Measurements from ENCODE around the gene PNCK. TPM values are rescaled to one million over a fixed set of nuclear protein-coding genes. Genes with fewer than 3 reads are reported as not detected.

The PNCK gene
- total and polyA plus RNA-seq, 10 of the 15 experiments (the other 5 are each of a cell fraction or from before 2014, with no cell fraction given): 0.21 to 0.67 (median 0.54) TPM; not detected in 7

DNA sequence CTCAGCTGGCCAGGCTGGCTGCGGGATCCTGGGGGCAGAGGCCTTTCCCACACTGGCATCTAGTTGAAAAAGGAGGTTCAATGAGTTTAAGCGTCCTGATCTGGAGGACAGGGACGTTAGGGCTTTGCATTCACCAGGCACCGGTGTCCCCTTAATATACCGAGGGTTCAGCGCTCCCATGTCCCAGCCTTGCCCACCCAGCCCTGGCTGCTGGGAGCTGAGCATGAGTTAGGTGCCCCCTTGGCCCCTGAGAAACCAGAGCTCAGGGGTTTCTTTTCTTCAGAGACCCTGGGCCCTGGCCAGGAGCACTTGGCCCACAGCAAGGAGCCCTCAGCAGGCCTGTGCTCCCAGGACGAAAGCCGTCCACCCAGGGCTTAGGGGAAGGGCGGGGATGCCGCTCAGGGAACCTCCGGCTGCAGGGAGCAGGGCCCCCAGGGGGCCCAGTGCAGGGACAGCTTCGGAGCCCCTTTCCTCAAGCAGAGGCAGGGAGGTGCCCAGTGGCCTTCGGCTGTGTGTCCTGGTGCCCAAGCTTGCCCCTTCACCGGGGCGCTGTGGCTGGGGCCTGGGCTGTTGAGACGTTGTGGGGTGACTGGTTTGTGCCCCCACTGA lies 47.5 kb downstream of the PNCK start:
- SMC1A ChIA-PET (ENCODE audit: uncharacterized antibody, unreplicated experiment): no interaction called here
- no peaks in the 10 kb centered on the region for H3K79me2 ChIP-seq (ENCODE audit: control insufficient read depth, insufficient read depth, low read length)
- no peak overlapping the region for H3K4me2 ChIP-seq (ENCODE audit: control insufficient read depth, insufficient read depth)
- FAIRE-seq (no peak), DNase-seq (ENCODE audit: low read depth, low spot score) (no peak), ATAC-seq (no peak)
- RAD21 ChIA-PET (ENCODE audit: unreplicated experiment): no interaction called here
- no peaks in the 10 kb centered on the region; a peak in 3 of 4 replicates for H3K27me3 ChIP-seq (replicated peaks in 1 of 2; ENCODE audit: control insufficient read depth in 2 of 2, insufficient read depth in 2 of 2, low read length in 1 of 2)
- H3K9me3 ChIP-seq (replicated peaks; ENCODE audit: control insufficient read depth, insufficient read depth, low read length): no peaks in the 10 kb centered on the region; the same call in 2 of the 3 replicates
- in situ Hi-C loops (cut with MboI) (no loop called here), intact Hi-C loops (cut with micrococcal nuclease; ENCODE audit: unreplicated experiment) (no loop called here)
- POLR2A ChIA-PET: no interaction called here
- no peak overlapping the region for H3K27ac ChIP-seq (ENCODE audit: control insufficient read depth, insufficient read depth)
- no peak overlapping the region for H3K9ac ChIP-seq (ENCODE audit: control insufficient read depth, insufficient read depth, low read length)
- 31% methylated on average over 15 of the region's 16 CpGs for WGBS (ENCODE audit: insufficient coverage, insufficient replicate concordance, low lambda C conversion rate, missing lambda C conversion rate)
- no peak for TF ChIP-seq DPF2 (IDR thresholded peaks at IDR 0.05)
- no peak for TF ChIP-seq ATF3 (IDR thresholded peaks at IDR 0.05; ENCODE audit: borderline replicate concordance, extremely low read depth, low read depth, low read length)
- TF ChIP-seq E2F4 (IDR thresholded peaks at IDR 0.05; ENCODE audit: low read depth, low read length): no peak
- TF ChIP-seq YY1 (IDR thresholded peaks at IDR 0.05; ENCODE audit: low read depth, low read length): no peak
- no peak for TF ChIP-seq FOS (IDR thresholded peaks at IDR 0.05; ENCODE audit: borderline replicate concordance, extremely low read depth, insufficient read length)
- TF ChIP-seq, protein P1, sequence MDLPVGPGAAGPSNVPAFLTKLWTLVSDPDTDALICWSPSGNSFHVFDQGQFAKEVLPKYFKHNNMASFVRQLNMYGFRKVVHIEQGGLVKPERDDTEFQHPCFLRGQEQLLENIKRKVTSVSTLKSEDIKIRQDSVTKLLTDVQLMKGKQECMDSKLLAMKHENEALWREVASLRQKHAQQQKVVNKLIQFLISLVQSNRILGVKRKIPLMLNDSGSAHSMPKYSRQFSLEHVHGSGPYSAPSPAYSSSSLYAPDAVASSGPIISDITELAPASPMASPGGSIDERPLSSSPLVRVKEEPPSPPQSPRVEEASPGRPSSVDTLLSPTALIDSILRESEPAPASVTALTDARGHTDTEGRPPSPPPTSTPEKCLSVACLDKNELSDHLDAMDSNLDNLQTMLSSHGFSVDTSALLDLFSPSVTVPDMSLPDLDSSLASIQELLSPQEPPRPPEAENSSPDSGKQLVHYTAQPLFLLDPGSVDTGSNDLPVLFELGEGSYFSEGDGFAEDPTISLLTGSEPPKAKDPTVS (IDR thresholded peaks at IDR 0.05; ENCODE audit: low read depth, low read length): no peak
- no peak for TF ChIP-seq ZNF592 (IDR thresholded peaks at IDR 0.05)
- TF ChIP-seq, protein P2, sequence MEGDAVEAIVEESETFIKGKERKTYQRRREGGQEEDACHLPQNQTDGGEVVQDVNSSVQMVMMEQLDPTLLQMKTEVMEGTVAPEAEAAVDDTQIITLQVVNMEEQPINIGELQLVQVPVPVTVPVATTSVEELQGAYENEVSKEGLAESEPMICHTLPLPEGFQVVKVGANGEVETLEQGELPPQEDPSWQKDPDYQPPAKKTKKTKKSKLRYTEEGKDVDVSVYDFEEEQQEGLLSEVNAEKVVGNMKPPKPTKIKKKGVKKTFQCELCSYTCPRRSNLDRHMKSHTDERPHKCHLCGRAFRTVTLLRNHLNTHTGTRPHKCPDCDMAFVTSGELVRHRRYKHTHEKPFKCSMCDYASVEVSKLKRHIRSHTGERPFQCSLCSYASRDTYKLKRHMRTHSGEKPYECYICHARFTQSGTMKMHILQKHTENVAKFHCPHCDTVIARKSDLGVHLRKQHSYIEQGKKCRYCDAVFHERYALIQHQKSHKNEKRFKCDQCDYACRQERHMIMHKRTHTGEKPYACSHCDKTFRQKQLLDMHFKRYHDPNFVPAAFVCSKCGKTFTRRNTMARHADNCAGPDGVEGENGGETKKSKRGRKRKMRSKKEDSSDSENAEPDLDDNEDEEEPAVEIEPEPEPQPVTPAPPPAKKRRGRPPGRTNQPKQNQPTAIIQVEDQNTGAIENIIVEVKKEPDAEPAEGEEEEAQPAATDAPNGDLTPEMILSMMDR (IDR thresholded peaks at IDR 0.05 in 2 of 3, conservative IDR thresholded peaks at IDR 0.05 in 1 of 3; ENCODE audit: control insufficient read depth in 2 of 3, extremely low read depth in 1 of 3, insufficient read depth in 1 of 3, low read depth in 3 of 3, low read length in 3 of 3): no peak
- TF ChIP-seq SRF (IDR thresholded peaks at IDR 0.05; ENCODE audit: low read depth in 2 of 2, low read length in 2 of 2): no peak
- no peak for TF ChIP-seq BRCA1 (IDR thresholded peaks at IDR 0.05; ENCODE audit: low read depth, low read length)
- no peak for TF ChIP-seq ZNF207 (IDR thresholded peaks at IDR 0.05; ENCODE audit: borderline replicate concordance)
- TF ChIP-seq NBN (IDR thresholded peaks at IDR 0.05): no peak
- TF ChIP-seq SPI1 (IDR thresholded peaks at IDR 0.05; ENCODE audit: borderline replicate concordance, insufficient read depth, low read depth, low read length): no peak
- no peak for TF ChIP-seq MYB (IDR thresholded peaks at IDR 0.05; ENCODE audit: borderline replicate concordance, low read depth, low read length)
- no peak for TF ChIP-seq MXI1 (IDR thresholded peaks at IDR 0.05; ENCODE audit: low read depth, low read length)
- BruUV-seq (replicated peaks): no TSS peak
- H3K4me3 ChIP-seq: no peak overlapping the region
- H4K20me1 ChIP-seq (ENCODE audit: control insufficient read depth, insufficient read depth): no peaks in the 10 kb centered on the region
- no peaks in the 10 kb centered on the region for H3K4me1 ChIP-seq (ENCODE audit: control insufficient read depth, insufficient read depth, low read length)
- CTCF ChIA-PET: no interaction called here
- H3K36me3 ChIP-seq (ENCODE audit: control insufficient read depth in 2 of 2, insufficient read depth in 2 of 2, low read length in 1 of 2): no peaks in the 10 kb centered on the region
- H2AFZ ChIP-seq (ENCODE audit: control insufficient read depth, low read depth, low read length): no peak overlapping the region
